Measurements from ENCODE around the gene HNRNPA2B1.
"Not testable (repeated sequence)": the region's sequence is repeated elsewhere in the genome, so short reads cannot be mapped to it uniquely, and the experiment has no call there.

The HNRNPA2B1 gene

DNA sequence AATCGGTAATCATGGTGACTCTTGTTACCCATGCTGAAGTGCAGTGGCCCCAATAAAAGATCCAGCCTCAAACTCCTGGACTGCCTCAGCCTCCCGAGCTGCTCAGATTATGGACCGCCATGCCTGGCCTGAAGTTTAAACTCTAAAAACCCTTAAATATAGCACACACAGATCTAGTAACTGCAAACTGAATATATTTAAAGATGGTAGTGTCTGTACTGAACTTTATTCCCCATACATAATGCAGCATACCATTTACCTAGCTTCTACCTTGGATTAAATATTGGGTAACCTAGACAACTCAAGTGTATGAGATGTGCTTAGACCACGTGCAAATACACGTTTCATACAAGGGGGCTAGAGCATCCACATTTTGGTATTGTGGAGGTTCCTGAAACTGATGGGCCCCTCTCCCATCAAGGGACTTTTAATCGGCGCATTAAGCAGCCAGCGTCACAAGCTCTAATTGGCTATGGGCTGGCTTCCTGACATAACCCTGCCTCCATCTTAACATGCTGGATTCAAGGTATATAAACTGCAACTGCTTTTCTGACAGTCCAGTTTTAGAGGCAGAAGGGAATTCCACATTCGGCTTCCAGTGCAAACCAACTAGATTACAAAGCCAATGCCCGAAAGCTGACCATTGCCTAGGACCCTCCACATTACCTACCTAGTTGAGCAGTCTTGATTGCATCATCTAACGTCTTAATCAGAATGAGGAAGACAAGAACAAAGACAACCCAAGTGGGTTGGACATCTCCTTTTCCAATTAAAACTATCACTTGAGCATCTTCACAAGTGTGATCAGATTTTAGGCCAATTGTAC lies 13.0 kb downstream of the HNRNPA2B1 start:
- H3K27ac ChIP-seq: peak overlapping the region; percentile 38
- H3K27me3 ChIP-seq (ENCODE audit: insufficient read depth, low read depth, severe bottlenecking): no peaks in the 10 kb centered on the region
- H3K36me3 ChIP-seq: peaks cover 50% of the 10 kb centered on the region
- TF ChIP-seq CTCF (IDR thresholded peaks at IDR 0.05; ENCODE audit: low read depth, low read length): no peak
- no peaks in the 10 kb centered on the region for H3K9me3 ChIP-seq (ENCODE audit: severe bottlenecking)
- no peak overlapping the region for H3K4me3 ChIP-seq (ENCODE audit: low read depth, low read length)
- DNase-seq: no peak

DNA sequence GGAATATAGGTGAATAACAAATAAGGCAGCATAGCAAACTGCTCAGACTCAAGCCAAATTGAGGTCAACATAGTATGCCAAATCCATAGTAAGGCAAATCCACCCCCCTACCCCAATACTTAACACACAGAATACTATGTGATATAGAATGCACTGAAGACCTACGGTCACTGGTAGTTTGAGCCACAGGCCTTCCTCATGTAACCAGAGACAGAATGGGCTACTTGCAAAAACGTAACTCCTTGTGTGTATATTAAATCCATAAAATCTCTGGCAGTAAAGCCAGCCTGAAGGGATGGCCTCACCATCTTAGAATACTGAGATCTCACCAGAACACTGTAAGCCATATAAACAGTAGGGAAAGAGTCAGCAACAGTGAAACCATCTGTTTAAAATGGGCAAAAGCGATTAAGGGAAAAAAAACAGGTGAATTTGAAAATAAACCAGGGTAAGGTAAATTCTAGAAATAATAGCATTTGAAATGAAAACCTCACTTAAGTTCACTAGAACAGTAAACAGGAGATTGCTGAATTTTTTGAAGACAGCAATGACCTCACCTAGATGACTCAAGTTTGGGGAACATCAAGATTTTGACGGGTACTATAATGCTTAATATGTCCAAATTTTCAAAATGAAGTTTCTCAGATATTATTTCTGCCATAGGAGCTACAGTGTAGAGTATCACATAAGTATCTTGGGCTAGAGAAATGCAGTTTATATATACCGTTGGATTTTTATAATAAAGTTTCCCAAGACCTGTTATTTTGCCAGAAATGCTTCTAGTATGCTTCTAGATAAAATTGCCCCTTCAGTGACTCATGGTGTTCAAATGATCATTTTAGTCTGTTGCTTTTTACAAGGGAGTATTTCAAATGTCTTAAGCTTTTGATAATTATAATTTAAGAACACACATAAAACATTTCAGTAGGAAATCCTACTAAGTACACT lies 13.9 kb downstream of the HNRNPA2B1 start:
- no peak overlapping the region for H3K27ac ChIP-seq

DNA sequence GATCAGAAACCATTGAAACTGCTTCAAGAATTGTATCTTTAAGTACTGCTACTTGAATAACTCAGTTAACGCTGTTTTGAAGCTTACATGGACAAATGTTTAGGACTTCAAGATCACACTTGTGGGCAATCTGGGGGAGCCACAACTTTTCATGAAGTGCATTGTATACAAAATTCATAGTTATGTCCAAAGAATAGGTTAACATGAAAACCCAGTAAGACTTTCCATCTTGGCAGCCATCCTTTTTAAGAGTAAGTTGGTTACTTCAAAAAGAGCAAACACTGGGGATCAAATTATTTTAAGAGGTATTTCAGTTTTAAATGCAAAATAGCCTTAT lies 14.7 kb downstream of the HNRNPA2B1 start:
- H3K27me3 ChIP-seq (ENCODE audit: insufficient read depth, low read depth, severe bottlenecking): no peaks in the 10 kb centered on the region
- DNase-seq: no peak
- H3K27ac ChIP-seq: no peak overlapping the region
- no peaks in the 10 kb centered on the region for H3K9me3 ChIP-seq (ENCODE audit: severe bottlenecking)
- no peak for TF ChIP-seq CTCF (IDR thresholded peaks at IDR 0.05; ENCODE audit: low read depth, low read length)
- H3K4me3 ChIP-seq (ENCODE audit: low read depth, low read length): no peak overlapping the region
- H3K36me3 ChIP-seq: peaks cover 33% of the 10 kb centered on the region

More for the DNA sequence above, 13.9 kb downstream of the HNRNPA2B1 start:
- Histone ChIP-seq H3K4me3 (ENCODE audit: low read depth, low read length) (no peak overlapping the region), H3K27me3 (ENCODE audit: insufficient read depth, low read depth, severe bottlenecking) (no peaks in the 10 kb centered on the region), H3K9me3 (ENCODE audit: severe bottlenecking) (no peaks in the 10 kb centered on the region), H3K36me3 (peaks cover 41% of the 10 kb centered on the region)
- TF ChIP-seq CTCF (IDR thresholded peaks at IDR 0.05; ENCODE audit: low read depth, low read length): no peak
- no peak for DNase-seq

DNA sequence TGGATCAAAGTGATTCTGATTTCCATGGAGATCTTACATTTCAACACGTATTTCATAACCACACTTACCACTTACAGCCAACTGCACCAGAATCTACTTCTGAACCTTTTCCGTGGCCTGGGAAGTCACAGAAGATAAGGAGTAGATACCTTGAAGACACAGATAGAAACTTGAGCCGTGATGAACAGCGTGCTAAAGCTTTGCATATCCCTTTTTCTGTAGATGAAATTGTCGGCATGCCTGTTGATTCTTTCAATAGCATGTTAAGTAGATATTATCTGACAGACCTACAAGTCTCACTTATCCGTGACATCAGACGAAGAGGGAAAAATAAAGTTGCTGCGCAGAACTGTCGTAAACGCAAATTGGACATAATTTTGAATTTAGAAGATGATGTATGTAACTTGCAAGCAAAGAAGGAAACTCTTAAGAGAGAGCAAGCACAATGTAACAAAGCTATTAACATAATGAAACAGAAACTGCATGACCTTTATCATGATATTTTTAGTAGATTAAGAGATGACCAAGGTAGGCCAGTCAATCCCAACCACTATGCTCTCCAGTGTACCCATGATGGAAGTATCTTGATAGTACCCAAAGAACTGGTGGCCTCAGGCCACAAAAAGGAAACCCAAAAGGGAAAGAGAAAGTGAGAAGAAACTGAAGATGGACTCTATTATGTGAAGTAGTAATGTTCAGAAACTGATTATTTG lies 15.3 kb downstream of the HNRNPA2B1 start:
- Histone ChIP-seq H3K9me3 (ENCODE audit: severe bottlenecking) (no peaks in the 10 kb centered on the region), H3K36me3 (peaks cover 27% of the 10 kb centered on the region), H3K4me3 (ENCODE audit: low read depth, low read length) (no peak overlapping the region), H3K27ac (no peak overlapping the region), H3K27me3 (ENCODE audit: insufficient read depth, low read depth, severe bottlenecking) (no peaks in the 10 kb centered on the region)
- no peak for TF ChIP-seq CTCF (IDR thresholded peaks at IDR 0.05; ENCODE audit: low read depth, low read length)
- DNase-seq: no peak

DNA sequence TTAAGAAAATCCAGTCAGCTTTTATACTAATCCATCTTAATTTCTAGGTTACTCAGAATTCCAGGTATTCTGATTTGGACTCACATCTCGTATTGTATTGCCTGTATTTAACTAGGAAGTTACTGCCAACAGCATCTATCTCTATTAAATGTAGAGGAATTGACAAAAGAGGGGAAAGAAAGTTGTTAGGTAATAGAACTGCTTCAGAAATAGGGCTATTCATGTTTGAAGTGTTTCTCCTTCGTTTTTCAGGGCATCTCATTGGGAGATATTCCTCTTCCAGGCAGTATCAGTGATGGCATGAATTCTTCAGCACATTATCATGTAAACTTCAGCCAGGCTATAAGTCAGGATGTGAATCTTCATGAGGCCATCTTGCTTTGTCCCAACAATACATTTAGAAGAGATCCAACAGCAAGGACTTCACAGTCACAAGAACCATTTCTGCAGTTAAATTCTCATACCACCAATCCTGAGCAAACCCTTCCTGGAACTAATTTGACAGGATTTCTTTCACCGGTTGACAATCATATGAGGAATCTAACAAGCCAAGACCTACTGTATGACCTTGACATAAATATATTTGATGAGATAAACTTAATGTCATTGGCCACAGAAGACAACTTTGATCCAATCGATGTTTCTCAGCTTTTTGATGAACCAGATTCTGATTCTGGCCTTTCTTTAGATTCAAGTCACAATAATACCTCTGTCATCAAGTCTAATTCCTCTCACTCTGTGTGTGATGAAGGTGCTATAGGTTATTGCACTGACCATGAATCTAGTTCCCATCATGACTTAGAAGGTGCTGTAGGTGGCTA lies 16.1 kb downstream of the HNRNPA2B1 start:
- DNase-seq, H3K27ac ChIP-seq: not testable (repeated sequence)
- H3K36me3 ChIP-seq: peaks cover 19% of the 10 kb centered on the region

More for the DNA sequence above, 16.1 kb downstream of the HNRNPA2B1 start:
- H3K9me3 ChIP-seq (ENCODE audit: severe bottlenecking); H3K4me3 ChIP-seq (ENCODE audit: low read depth, low read length); H3K27me3 ChIP-seq (ENCODE audit: insufficient read depth, low read depth, severe bottlenecking): not testable (repeated sequence)

Measured in WERI-Rb-1 (cell line).